Inflammatory macrophage treated with lipopolysaccharide for 4 hours (primary cell): ENCODE results near the gene DRG2.

ENCODE experiments used
- DNase-seq: peaks from one replicate; pipeline ENCODE4 v3.0.0-alpha.2; 2020

DRG2 gene, protein sequence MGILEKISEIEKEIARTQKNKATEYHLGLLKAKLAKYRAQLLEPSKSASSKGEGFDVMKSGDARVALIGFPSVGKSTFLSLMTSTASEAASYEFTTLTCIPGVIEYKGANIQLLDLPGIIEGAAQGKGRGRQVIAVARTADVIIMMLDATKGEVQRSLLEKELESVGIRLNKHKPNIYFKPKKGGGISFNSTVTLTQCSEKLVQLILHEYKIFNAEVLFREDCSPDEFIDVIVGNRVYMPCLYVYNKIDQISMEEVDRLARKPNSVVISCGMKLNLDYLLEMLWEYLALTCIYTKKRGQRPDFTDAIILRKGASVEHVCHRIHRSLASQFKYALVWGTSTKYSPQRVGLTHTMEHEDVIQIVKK

DNA sequence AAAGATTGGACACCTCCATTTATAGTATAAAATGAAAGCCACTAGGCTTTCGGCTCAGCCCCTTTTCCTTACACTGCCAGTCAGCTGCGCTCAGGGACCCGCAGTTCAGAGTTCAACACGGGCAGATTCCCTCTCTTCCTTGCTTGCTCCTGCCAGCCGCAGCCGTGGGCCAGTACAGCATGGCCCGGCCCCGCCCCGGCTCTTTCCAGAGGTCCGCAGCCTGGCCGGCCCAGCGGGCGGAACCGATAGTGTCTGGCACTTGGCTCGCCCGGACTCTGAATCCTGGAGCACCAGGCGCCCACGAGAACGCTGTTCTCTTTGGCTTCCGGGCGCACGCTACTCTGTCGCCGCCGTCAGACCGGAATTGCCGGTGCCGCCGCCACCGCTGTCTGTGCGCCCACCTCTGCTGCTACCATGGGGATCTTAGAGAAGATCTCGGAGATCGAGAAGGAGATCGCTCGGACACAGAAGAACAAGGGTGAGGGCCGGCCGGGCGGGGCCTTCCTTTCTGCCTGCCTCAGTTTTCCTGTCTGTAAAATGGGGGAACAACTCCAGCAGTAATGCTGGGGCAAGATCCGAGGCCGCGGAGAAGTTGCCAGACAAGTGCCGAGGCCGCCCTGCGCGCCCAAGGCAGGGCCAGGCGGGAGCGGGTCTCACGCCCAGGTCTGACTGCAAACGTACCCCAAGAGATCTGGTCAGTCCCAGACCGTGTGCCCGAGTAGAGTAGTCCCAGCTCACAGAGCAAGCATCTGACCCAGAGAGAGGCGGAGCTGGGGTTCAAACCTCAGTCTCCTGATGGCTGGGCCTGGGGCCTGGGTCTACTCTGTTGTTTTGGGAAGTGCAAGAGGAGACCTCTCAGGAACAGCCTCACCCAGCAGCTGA is at the start of gene DRG2:
Gene DRG2, plus strand, starts transcription at position 339 of the 882 bp plus-strand sequence. Its CDS starts 76 bp downstream, at position 415.
- peak; percentile 86 for DNase-seq

DNA sequence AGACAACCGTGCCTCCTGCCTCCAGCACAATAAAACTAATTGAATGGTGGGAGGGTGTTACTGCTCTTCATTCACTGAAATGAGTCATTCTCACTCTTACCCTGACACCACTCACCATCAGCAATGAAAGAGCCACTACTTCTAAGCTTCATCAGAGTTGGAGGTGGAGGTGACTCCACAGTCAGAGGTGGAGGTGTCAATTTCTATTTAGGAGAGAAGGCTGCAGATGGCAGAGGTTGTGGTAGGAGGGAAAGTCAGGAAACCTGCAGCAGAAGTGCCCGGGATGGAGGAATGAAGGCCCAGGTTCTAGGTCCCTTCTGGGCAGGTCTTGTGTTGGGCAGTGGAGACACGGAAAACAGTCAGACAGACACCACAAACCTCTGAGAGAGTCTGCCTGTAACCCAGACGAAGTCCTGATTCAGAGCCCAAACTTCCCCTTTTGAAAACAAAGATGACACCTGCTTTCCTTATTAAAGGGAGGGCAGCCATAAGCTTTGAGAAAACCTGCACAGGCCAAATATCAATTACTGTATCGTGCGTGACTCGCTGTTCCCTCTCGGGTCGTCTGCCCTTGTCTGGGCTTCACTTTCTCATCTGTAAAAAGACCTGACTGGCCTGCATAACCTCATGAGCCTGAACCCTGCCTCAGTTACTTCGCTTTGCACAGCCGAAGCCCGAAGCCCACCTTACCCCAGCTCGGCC is 49.4 kb upstream of the DRG2 start:
- peak; percentile 53 for DNase-seq

DNA sequence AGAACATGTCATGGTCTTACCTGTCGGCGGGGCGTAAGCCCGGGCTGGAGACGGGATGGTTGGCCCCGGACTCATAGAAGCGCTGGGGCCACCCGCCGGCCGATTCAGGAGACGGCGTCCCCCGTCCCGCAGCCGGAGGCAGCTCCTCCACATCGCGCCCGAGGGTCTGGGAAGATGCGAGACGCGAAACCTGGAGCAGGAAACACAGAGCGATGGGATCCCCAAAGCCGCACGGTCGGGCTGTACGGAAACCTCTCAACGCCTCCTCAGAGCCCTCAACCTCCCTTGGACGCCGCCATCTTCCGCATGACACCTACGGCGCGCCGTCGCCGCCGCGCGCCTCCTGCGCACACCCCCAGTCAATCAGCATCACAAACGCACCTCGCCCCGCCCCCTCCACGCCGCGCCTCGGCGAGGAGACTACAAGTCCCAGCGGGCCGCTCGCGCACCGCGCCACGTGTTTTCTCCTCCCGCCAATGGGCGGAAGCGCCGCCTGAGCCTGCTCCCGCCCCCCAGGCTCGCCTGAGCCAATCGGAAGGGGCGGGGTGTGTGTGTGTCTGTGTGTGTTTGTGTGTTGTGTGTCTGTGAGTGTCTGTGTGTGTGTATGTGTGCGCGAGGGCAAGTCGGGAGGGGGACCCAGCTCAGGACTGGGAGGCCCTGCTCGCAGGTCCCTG is 48.8 kb upstream of the DRG2 start, which contains the start of the genes ATPAF2 and GID4:
Gene ATPAF2, minus strand, starts transcription at position 308 of the 674 bp plus-strand sequence. Its CDS starts 155 bp downstream, at position 153.
Gene GID4, plus strand, starts transcription at position 548 of the 674 bp plus-strand sequence. Its CDS starts 57 bp downstream, at position 605.
- peak; percentile 100 for DNase-seq

DNA sequence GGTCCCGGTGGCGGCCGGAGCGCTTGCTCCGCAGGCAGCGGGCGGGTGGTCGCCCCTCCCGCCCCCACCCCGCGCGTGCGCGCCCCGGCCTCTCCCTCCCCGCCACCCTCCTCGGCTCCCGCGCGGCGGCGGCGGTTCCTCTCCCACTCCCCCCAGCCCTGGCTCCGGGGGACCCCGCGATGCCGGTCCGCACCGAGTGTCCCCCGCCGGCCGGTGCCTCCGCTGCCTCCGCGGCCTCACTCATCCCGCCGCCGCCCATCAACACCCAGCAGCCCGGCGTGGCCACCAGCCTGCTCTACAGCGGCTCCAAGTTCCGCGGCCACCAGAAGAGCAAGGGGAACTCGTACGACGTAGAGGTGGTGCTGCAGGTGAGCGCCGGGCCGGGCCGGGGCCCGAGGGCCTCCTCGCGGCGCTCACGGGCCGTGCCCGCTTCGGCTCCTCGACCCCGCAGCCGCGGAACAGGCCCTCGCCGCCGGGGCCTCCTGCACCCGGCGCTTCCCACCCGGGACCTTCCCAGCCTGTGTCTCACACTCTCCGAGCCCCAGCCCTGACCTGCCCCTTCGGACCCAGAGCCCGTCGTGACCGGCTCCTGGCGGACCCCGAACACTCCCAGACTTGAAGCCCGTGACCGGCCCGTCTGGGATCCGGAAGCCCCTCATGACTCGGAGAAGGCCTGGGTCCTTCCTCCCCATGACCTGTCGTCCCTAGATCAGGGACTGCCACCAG is 48.0 kb upstream of the DRG2 start:
- DNase-seq: peak; percentile 25

DNA sequence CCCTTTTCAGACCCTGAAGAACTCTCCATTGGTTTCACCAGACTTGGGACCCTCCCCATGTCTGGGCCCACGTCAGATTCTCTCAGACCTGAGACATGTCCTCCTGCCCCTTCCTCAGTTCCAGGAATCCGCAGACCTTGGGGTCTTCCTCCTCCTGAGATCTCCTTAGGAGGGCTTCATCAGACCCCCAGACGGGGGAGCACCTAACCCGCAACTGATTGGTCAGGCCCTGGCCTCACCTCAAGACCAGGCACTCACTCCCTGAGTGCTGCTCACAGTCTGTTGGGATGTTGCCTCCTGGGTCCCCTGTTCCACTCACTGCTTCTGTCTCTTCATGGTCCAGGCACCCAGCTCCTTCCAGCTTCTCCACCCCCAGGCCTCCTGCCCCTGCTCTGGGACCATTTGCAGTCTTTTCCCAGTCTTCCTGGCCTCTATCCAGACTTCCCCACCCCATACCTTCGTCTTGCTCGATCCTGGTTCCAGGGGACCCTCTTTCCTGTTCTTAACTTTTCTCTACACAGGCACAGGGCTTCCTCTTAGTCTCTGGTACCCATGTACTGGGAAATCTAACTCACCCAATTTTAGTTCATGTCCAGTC is 47.4 kb upstream of the DRG2 start:
- DNase-seq: no peak

DNA sequence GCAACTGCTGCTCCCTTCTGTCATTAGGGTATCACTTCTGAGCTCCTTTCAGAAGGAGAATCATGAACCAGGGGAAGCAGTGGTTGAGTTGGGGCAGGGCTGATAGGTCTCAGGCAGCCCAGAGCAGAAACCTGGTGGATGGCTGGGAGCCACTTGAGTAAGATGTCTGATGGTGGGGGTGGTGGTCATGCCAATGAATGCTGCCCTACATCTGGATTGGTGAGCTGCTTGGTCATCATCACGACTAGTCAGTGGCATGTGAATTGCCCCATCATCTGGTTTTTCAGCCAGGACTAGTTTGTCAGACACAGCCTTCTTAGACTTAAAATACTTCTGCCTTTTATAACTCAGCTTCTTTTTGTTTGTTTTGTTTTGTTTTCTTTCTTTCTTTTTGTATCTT is 46.0 kb upstream of the DRG2 start:
- DNase-seq: peak; percentile 69

DNA sequence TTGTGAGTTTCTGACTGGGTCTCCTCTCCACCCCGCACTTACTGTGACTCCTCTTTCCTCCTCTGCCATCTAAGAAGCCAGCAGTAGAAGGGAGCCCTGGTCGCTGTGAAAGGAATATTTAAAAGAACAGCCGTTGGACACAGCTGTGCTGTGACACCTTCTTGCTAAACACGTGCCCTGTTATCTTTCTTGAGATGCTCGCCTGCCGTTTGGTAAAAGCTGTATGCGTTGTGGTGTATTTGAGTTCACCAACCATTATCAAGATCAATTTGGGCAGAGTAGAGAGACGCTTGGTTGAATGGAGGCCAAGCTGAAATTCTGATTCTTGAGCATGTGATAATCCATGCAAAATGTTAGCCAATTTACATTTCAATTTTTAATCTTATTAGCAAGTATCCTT is 44.8 kb upstream of the DRG2 start:
- DNase-seq: no peak

DNA sequence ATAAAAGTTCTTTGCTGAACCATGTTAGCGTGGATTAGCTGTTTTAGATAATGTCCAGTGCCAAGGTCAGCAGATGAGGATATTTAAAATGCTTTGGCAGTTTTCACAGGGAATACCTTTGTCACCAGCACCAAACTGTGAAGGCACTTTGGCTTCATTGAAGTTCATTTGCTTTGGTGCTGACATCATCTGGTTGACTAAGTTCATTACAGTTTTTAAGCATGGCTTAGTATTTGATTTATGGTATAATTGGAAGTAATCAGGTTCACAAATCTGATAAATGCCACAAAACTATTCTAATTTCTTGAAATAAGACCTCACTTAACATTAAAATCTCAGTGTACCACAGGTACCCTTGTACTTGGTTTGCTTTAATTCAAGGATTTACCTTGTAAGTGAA is 44.3 kb upstream of the DRG2 start:
- DNase-seq: no peak

DNA sequence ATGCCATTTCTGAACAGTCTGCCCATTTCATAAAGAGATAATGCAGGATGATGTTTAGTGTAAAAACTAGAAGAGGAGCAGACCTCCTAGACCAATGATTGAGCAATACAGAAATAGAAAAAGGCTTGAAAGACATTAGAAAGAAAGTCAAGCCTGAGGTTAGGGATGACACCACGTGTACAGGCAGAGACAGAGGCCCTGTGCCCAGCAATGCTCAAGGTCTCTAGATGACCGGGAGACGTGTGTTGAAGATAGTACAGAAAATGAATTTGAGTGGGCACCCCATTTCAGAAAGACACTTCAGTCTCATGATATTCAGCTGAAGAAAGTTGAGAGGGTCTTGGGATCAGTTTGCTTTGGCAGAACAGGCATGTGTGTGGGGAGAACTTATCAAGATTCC is 43.1 kb upstream of the DRG2 start:
- no peak for DNase-seq

DNA sequence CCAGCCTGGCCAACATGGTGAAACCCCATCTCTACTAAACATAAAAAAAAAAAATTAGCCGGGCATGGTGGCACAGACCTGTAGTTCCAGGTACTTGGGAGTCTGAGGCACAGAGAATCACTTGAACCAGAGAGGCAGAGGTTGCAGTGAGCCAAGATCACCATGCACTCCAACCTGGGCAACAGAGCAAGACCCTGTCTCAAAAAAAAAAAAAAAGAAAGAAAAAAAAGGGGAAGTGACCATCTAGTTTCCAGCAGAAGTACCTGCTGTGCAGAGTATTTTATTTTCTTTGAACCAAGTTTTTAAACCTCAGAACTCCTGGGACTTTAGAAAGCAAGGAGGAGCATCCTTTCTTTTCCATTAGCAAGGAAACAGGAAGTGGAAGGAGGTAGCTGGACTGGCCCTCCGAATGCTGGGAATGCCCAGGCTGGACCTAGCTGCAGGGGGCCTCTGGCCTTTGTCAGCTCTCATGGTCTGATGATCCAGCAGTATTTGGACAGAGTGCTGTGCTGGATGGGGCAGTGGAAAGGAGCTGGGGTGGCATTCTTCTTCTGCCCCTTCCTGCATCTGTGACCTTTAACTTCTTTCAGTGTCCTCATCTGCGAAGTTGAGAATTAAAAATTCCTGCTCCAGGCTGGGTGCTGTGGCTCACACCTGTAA is 41.9 kb upstream of the DRG2 start:
- no peak for DNase-seq

DNA sequence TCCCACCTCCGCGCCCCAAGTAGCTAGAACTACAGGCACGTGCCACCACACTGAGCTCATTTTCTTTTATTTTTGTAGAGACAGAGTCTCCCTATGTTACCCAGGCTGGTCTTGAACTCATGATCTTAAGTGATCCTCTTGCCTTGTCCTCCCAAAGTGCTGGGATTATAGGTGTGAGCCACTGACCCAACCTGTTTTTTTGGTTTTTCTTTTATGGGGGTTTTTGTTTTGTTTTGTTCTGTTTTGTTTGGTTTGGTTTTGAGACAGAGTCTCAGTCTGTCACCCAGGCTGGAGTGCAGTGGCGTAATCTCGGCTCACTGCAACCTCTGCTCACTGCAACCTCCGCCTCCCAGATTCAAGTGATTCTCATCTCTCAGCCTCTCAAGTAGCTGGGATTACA is 32.2 kb upstream of the DRG2 start:
- no peak for DNase-seq

DNA sequence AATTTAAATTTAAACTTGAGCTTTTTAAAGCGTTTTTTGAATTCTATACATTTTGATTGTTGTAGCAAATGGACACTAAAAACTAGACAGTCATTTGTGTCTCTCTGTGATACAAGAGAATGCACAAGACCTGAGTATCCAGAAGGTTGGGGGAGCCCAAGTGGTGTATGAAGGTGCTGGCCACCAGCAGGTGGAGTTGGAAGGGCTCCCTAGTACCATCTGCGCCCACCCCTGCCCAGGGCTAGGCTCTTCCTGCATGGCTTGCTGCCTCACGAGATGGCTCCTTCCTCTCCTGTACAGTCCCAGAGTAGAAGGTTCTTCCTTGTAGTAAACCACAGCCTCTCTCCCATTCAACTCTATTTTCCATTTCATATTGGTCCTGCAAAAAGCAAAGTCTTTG is 31.5 kb upstream of the DRG2 start:
- DNase-seq: no peak

DNA sequence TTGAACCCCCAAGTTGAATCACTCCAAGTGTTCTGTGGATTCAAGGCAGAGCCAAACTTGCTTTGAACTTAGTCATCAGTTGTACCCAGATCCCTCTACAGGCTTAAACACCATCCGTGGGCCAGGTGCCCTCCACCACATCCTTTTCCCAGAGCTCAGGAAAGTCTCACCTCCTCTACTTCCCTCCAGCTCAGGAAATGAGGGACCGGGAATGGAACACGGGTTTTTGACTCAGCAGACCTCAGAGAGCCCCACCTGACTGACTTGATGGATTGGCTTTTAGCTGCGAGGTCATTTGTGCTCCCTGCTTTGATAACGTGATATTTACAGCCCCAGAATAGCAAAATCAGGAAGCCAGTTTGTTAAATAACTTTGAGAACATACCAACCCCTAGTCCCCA is 28.5 kb upstream of the DRG2 start:
- DNase-seq: no peak

DNA sequence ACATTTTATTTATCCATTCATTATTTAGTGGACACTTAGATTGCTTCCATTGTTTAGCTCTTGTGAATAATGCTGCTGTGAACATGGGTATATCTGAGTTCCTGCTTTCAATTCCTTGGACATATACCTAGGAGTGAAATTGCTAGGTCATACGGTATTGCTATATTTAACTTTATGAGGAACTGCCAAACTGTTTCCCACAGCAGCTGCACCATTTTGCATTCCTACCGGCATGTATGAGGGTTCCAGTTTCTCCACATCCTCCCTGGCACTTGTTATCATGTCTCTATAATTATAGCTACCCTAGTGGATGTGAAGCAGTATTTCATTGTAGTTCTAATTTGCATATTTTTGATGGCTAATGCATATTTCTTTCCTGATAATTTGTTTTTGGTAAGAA is 23.7 kb upstream of the DRG2 start:
- DNase-seq: no peak

DNA sequence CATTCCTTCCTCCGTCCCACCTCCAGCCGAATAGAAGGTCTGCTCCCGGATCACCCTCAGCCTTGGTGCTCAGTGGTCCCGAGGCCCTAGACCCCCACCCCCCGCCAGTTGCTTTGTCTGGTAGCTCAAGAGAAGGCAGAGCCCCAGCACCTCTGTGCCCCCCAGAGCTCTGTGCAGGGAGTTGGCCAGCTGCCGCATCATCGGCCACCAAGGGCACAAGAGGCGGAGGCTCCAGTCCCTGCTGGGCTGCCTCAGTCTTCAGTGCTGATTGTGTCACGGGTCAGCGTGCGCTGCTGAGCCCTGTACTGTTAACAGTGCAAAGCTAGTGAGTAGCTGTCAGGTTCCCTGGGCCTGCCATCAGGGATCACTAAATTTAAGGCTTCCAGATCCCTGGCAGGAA is 22.2 kb upstream of the DRG2 start:
- no peak for DNase-seq

DNA sequence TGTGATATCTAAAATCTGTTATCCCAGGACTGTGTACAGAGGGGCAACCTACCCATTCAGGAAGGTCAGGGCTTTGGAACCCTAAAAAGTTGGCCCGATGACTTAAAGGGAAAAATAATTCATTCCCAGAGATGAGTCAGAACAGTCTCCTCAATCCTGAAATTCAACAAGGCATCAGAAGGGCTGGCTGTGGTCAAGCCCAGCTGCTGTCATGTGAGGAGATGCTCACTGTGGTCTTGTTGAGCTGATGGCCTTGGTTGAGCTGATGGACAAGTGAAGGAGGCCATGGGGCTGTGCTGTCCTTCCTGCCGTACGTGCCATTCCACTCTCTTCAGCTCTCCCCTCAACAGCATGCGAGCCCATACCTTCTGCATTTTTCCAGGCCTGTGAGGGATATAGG is 20.9 kb upstream of the DRG2 start:
- no peak for DNase-seq

DNA sequence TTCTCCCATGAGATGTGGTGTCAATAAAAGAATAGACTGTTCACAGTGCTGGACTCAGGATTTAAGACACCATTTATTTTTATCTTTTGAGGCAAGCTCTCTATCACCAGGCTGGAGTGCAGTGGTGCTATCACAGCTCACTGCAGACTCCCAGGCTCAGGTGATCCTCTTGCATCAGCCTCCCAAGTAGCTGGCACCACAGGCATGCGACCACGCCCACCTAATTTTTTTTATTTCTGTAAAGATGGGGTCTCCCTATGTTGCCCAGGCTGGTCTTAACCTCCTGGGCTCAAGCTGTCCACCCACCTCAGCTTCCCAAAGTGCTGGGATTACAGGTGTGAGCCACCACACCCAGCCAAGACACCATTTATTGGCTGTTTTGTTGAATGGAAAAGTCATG is 18.6 kb upstream of the DRG2 start:
- DNase-seq: no peak

DNA sequence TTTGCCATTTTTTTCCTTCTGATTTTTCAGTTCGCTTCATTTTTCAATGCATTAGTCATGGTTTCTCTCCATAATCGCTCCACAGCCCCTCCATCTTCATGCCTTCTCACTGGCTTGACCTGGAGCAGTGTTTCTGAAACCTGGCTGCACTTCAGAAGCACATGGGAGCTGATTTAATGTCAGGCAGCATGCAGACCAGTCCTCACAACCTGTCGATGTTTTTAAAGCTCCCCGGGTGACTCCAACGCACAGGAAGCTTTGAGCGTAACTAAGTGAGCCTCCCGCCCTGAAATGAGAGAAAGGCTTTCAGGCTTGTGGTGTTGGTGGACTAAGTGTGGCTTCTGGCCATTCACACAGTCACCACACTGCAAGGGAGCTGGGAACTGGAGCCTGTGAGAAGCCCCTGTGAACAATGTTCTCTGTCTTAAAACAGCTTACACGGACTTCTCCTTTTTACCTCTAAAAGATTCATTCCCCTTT is 16.8 kb upstream of the DRG2 start:
- DNase-seq: no peak

DNA sequence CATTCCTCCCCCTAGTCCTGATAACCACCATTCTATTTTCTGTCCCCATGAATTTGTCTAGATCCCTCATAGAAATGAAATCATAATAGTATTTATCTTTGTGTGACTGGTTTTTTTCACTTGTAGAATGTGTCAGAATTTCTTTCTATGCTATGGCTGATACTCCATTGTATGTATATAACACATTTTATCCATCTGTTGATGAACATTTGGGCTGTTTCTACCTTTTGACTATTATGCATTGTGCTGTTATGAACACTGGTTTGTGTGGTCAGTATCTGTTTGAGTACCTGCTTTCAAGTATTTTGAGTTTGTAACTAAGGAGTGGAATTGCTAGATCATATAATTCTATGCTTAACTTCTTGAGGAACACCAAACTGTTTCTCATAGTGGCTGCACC is 16.0 kb upstream of the DRG2 start:
- DNase-seq: no peak

DNA sequence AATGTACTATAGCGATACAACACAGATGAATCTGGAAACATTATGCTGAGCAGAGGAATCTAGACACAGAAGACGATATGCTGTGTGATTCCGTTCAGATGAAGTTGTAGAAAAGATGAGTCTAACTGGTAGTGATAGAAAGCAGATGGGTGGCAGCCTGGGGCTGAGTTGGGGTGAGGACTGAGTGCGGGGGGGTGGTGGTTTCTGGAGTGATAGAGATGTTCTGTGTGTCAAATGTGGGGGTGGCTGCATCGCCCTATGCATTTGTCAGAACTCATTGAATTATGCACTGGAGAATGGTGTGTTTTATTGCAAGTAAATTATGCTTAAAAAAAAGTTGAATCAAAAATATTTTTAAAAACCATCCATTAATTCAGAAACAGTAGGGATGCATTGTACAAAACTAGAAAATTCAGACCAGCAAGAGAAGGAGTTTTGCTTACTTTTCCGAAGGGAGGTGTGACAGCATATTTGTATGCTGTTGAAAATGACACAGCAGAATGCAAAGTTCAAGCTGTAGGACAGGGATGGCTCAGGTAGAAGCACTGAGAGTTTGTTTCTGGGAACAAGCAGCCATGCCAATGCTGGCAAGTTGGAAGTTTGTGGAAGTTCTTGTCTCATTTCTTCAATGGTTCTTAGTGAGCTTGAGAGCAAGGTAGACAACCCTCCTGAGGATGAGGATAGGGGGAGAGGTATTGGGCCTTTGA is 13.0 kb upstream of the DRG2 start:
- DNase-seq: no peak
